PC-3 (cell line): ENCODE measurements around the gene PTPRF. TPM values are rescaled to one million over a fixed set of nuclear protein-coding genes. Genes with fewer than 3 reads are reported as not detected.

ENCODE experiments used
- ATAC-seq: fragments of 200-7000 bp; cut with Tn5 transposase; 2 replicates; pipeline ENCODE4 v1.9.1; 2020; ENCODE audit warnings: mild to moderate bottlenecking, moderate library complexity
- BruUV-seq: library from RNA; stranded (reverse); fragments of 400-500 nt; replicated peaks from 2 replicates; lab custom pipeline; 2021; lab: Mats Ljungman, UMichigan
- CTCF ChIA-PET: fragments of 300-600 bp; sonication (Branson Sonifier 250); formaldehyde crosslinking; loops from one replicate; lab custom pipeline; 2022; ENCODE audit warnings: antibody characterized with exemption; lab: Charles Lee
- POLR2A ChIA-PET: fragments of 300-600 bp; sonication (Branson Sonifier 250); formaldehyde crosslinking; loops from one replicate; lab custom pipeline; 2022; ENCODE audit warnings: antibody characterized with exemption; ENCODE audit not compliant: unreplicated experiment; lab: Charles Lee
- DNase-seq: peaks from one replicate; pipeline ENCODE4 v3.0.0-alpha.2; 2015
- H2AFZ ChIP-seq: fragments of 300-600 bp; sonication (generic); 2 replicates; pipeline ENCODE4 v1.6.0; 2016; ENCODE audit warnings: antibody characterized with exemption, low read length
- H3F3A ChIP-seq: fragments of 300-600 bp; sonication (generic); one replicate; pipeline ENCODE4 v1.6.0; 2017; ENCODE audit warnings: antibody characterized with exemption, low read length, control low read depth, mild to moderate bottlenecking; ENCODE audit not compliant: unreplicated experiment
- H3K27ac ChIP-seq: fragments of 300-600 bp; sonication (generic); 2 replicates; pipeline ENCODE4 v1.5.1; 2016; ENCODE audit warnings: mild to moderate bottlenecking, low read length
- H3K27me3 ChIP-seq: fragments of 300-600 bp; sonication (generic); 2 replicates; pipeline ENCODE4 v1.6.1; 2016; ENCODE audit warnings: low read length, mixed read lengths
- H3K36me3 ChIP-seq: fragments of 300-600 bp; sonication (generic); 2 replicates; pipeline ENCODE4 v1.6.1; 2016; ENCODE audit warnings: low read depth, mixed run types, low read length, mixed read lengths
- H3K4me1 ChIP-seq: fragments of 300-600 bp; sonication (generic); 2 replicates; pipeline ENCODE4 v1.5.1; 2016; ENCODE audit warnings: low read length; ENCODE audit not compliant: insufficient read depth
- H3K4me2 ChIP-seq: fragments of 300-600 bp; sonication (generic); 2 replicates; pipeline ENCODE4 v1.6.0; 2016; ENCODE audit warnings: low read length
- H3K4me3 ChIP-seq: fragments of 300-600 bp; sonication (generic); 2 replicates; pipeline ENCODE4 v1.5.1; 2016; ENCODE audit warnings: mild to moderate bottlenecking, low read length, mixed read lengths
- H3K79me2 ChIP-seq: fragments of 300-600 bp; sonication (generic); 2 replicates; pipeline ENCODE4 v1.6.1; 2017; ENCODE audit warnings: low read length, mixed read lengths
- H3K9ac ChIP-seq: fragments of 300-600 bp; sonication (generic); 2 replicates; pipeline ENCODE4 v1.6.0; 2016; ENCODE audit warnings: mild to moderate bottlenecking, low read length
- H3K9me2 ChIP-seq: fragments of 300-600 bp; sonication (generic); replicated peaks from 2 replicates; pipeline ENCODE4 v1.6.1; 2016; ENCODE audit warnings: mixed run types, low read length, mixed read lengths
- H3K9me3 ChIP-seq: fragments of 300-600 bp; sonication (generic); 2 replicates; pipeline ENCODE4 v1.6.1; 2016; ENCODE audit warnings: low read length, mixed read lengths
- H4K20me1 ChIP-seq: fragments of 300-600 bp; sonication (generic); 2 replicates; pipeline ENCODE4 v1.6.1; 2016; ENCODE audit warnings: low read length, mixed read lengths
- CTCF ChIP-seq: fragments of 300-600 bp; sonication (generic); conservative IDR thresholded peaks from 2 replicates; pipeline ENCODE4 v1.5.1; 2017; ENCODE audit warnings: antibody characterized with exemption, low read depth, mild to moderate bottlenecking, low read length
- EZH2 ChIP-seq: fragments of 300-600 bp; sonication (generic); IDR thresholded peaks from one replicate; pipeline ENCODE4 v1.6.1; 2017; ENCODE audit warnings: antibody characterized with exemption, mild to moderate bottlenecking, low read length; ENCODE audit not compliant: unreplicated experiment
- EZH2phosphoT487 ChIP-seq: fragments of 300-600 bp; sonication (generic); IDR thresholded peaks from 2 replicates; pipeline ENCODE4 v1.6.1; 2018; ENCODE audit warnings: mild to moderate bottlenecking, antibody characterized with exemption, low read length, borderline replicate concordance
- intact Hi-C: fragments of 100-400 bp; cut with micrococcal nuclease; formaldehyde crosslinking; loops from 2 replicates; pipeline ENCODE4 v1.9.0; 2023
- total RNA-seq: library from RNA; depleted of rRNA; stranded (reverse); fragments of >200 nt; gene quantifications from 2 replicates; pipeline ENCODE4 v1.2.3, GENCODE V29; 2014

Gene PTPRF
- total RNA-seq, 1 experiment from 2014 or later: 67.4 TPM

- DNase-seq (no peak), ATAC-seq (no peak)
- no peaks in the 10 kb centered on the region for H3K9me2 ChIP-seq
- peaks cover 22% of the 10 kb centered on the region for H3K4me1 ChIP-seq
- TF ChIP-seq EZH2phosphoT487 (no peak), CTCF (no peak), EZH2 (no peak)
- no peak overlapping the region for H2AFZ ChIP-seq
- no peaks in the 10 kb centered on the region for H4K20me1 ChIP-seq
- no peaks in the 10 kb centered on the region for H3F3A ChIP-seq
- H3K4me3 ChIP-seq: no peak overlapping the region
- H3K9me3 ChIP-seq: peaks cover 12% of the 10 kb centered on the region
- no peak overlapping the region for H3K27ac ChIP-seq
- ChIA-PET POLR2A (no interaction called here), CTCF (no interaction called here)
- intact Hi-C loops: no loop called here
- no peak overlapping the region for H3K9ac ChIP-seq
- H3K36me3 ChIP-seq: peaks cover 3% of the 10 kb centered on the region; the same call in 1 of the 2 replicates
- H3K79me2 ChIP-seq: no peaks in the 10 kb centered on the region
- no TSS peak for BruUV-seq
- no peaks in the 10 kb centered on the region for H3K27me3 ChIP-seq
- H3K4me2 ChIP-seq: no peak overlapping the region
Measured at GRCh38 chr1:43491061-43491460, 39.6 kb upstream of the PTPRF start.

- H3K4me1 ChIP-seq: peaks cover 22% of the 10 kb centered on the region
- no peak overlapping the region for H3K9ac ChIP-seq
- H3K9me2 ChIP-seq: no peaks in the 10 kb centered on the region
- no peaks in the 10 kb centered on the region for H3F3A ChIP-seq
- ATAC-seq: peak; percentile 80
- CTCF ChIA-PET: no interaction called here
- H3K9me3 ChIP-seq: peaks cover 10% of the 10 kb centered on the region
- POLR2A ChIA-PET: interaction anchor here (0.7 kb wide), 1 partner anchor 78 kb away, joined by 3 read pairs; no protein-coding TSS in a partner anchor
- no peaks in the 10 kb centered on the region for H4K20me1 ChIP-seq
- H3K27me3 ChIP-seq: no peaks in the 10 kb centered on the region
- H2AFZ ChIP-seq: peak overlapping the region; percentile 28; the same call in 1 of the 2 replicates
- H3K27ac ChIP-seq: peak overlapping the region; percentile 20; the same call in 1 of the 2 replicates
- no TSS peak for BruUV-seq
- TF ChIP-seq EZH2phosphoT487 (no peak), CTCF (no peak), EZH2 (no peak)
- no peak overlapping the region for H3K4me3 ChIP-seq
- peak; percentile 83 for DNase-seq
- intact Hi-C loops: no loop called here
- peaks cover 3% of the 10 kb centered on the region; the same call in 1 of the 2 replicates for H3K36me3 ChIP-seq
- H3K4me2 ChIP-seq: peak overlapping the region; percentile 24
- no peaks in the 10 kb centered on the region for H3K79me2 ChIP-seq
Measured at GRCh38 chr1:43492826-43493225, 37.9 kb upstream of the PTPRF start.

- no peak overlapping the region for H3K4me2 ChIP-seq
- TF ChIP-seq CTCF (no peak), EZH2 (no peak), EZH2phosphoT487 (no peak)
- H3K9ac ChIP-seq: no peak overlapping the region
- H3K9me3 ChIP-seq: 0 out of 2 replicates have a peak, but pooled peaks cover 4% of the 10 kb centered on the region
- no TSS peak for BruUV-seq
- no peaks in the 10 kb centered on the region for H3K36me3 ChIP-seq
- CTCF ChIA-PET: no interaction called here
- intact Hi-C loops: no loop called here
- H4K20me1 ChIP-seq: no peaks in the 10 kb centered on the region
- H3K27ac ChIP-seq: no peak overlapping the region
- no peaks in the 10 kb centered on the region for H3K79me2 ChIP-seq
- H2AFZ ChIP-seq: peak overlapping the region; percentile 21; the same call in 1 of the 2 replicates
- no peaks in the 10 kb centered on the region for H3K9me2 ChIP-seq
- H3K4me1 ChIP-seq: peaks cover 22% of the 10 kb centered on the region
- H3K27me3 ChIP-seq: no peaks in the 10 kb centered on the region
- POLR2A ChIA-PET: interaction anchor here (0.7 kb wide), 1 partner anchor 79 kb away, joined by 3 read pairs; no protein-coding TSS in a partner anchor
- ATAC-seq (no peak), DNase-seq (no peak)
- no peaks in the 10 kb centered on the region for H3F3A ChIP-seq
- no peak overlapping the region for H3K4me3 ChIP-seq
Measured at GRCh38 chr1:43493661-43494450, 36.8 kb upstream of the PTPRF start.
